ENCODE results near the gene SH2D3A. TPM values are rescaled to one million over a fixed set of nuclear protein-coding genes. Genes with fewer than 3 reads are reported as not detected.

SH2D3A gene
- total RNA-seq, 1 experiment from 2014 or later = 75.7 TPM

- H3K79me2 ChIP-seq (ENCODE audit: insufficient read depth, low read length) = no peaks in the 10 kb centered on the region
- peak overlapping the region; percentile 98 for H3K4me2 ChIP-seq (ENCODE audit: low read length)
- intact Hi-C loops (cut with micrococcal nuclease) = loop anchor here (2.0 kb wide), 1 partner anchor 35 kb away; the partner anchor contains the start of gene SH2D3A
- BruUV-seq (replicated peaks) = TSS peak; percentile 97
- peak overlapping the region; percentile 62 to 79 for H3K4me3 ChIP-seq (replicated peaks in 1 of 2; ENCODE audit: low read depth in 1 of 2, low read length in 2 of 2)
- no peaks in the 10 kb centered on the region for H3K9me3 ChIP-seq (ENCODE audit: control insufficient read depth in 1 of 2, insufficient read depth in 1 of 2, low read depth in 1 of 2, low read length in 2 of 2)
- H3K27me3 ChIP-seq (ENCODE audit: insufficient read depth, low read length) = no peaks in the 10 kb centered on the region
- H3K27ac ChIP-seq (ENCODE audit: low read depth, low read length) = peak overlapping the region; percentile 95
- H3K9ac ChIP-seq (ENCODE audit: low read length) = peak overlapping the region; percentile 89
- H4K20me1 ChIP-seq (ENCODE audit: insufficient read depth) = no peaks in the 10 kb centered on the region
- DNase-seq (ENCODE audit: low read depth, low spot score) (peak; percentile 56), ATAC-seq (peak; percentile 78)
- no peaks in the 10 kb centered on the region for H3K36me3 ChIP-seq (ENCODE audit: control insufficient read depth in 1 of 2, insufficient read depth in 2 of 2, low read length in 2 of 2)
- H2AFZ ChIP-seq (ENCODE audit: low read depth, low read length, poor library complexity, severe bottlenecking) = peak overlapping the region; percentile 54
- H3K9me2 ChIP-seq (ENCODE audit: insufficient read depth) = no peaks in the 10 kb centered on the region
- H3K4me1 ChIP-seq (ENCODE audit: control insufficient read depth in 1 of 2, insufficient read depth in 2 of 2, low read length in 2 of 2) = peaks cover 16 to 29% of the 10 kb centered on the region in 2 experiments
- POLR2A ChIA-PET = interaction anchor here (0.9 kb wide), 3 partner anchors 8 to 35 kb away, joined by 3 to 4 read pairs (median 3); partner anchors contain the start of gene SH2D3A
- CTCF ChIA-PET = interaction anchor here (1.3 kb wide), 1 partner anchor 34 kb away, joined by 3 read pairs; no protein-coding TSS in a partner anchor
- RAD21 ChIA-PET (ENCODE audit: low non-redundant PET in 1 of 2, low total read pairs in 2 of 2, uncharacterized antibody in 2 of 2, unreplicated experiment in 2 of 2) = interaction anchor here in 1 of 2 experiments (1.4 kb wide), 1 partner anchor 62 kb away, joined by 4 read pairs; no protein-coding TSS in a partner anchor
- peak; percentile 66 for TF ChIP-seq ELF1 (IDR thresholded peaks at IDR 0.05; ENCODE audit: borderline replicate concordance, low read depth)
- TF ChIP-seq EZH2 (IDR thresholded peaks at IDR 0.05) = no peak
- TF ChIP-seq ZFX (IDR thresholded peaks at IDR 0.05) = no peak
- TF ChIP-seq POLR2AphosphoS5 (IDR thresholded peaks at IDR 0.05; ENCODE audit: low read depth, low read length) = peak; percentile 81
- no peak for TF ChIP-seq SRF (IDR thresholded peaks at IDR 0.05; ENCODE audit: low read depth)
- TF ChIP-seq EGR1 (IDR thresholded peaks at IDR 0.05; ENCODE audit: low read depth) = peak; percentile 62
- no peak for TF ChIP-seq CTCF (IDR thresholded peaks at IDR 0.05 in 2 of 3, conservative IDR thresholded peaks at IDR 0.05 in 1 of 3; ENCODE audit: borderline replicate concordance in 1 of 3, insufficient read depth in 1 of 3, low read depth in 2 of 3, low read length in 2 of 3)
- no peak for TF ChIP-seq TCF7L2 (IDR thresholded peaks at IDR 0.05; ENCODE audit: borderline replicate concordance, extremely low read depth, insufficient read depth, insufficient read length)
- TF ChIP-seq SIN3A (IDR thresholded peaks at IDR 0.05; ENCODE audit: low read depth) = peak; percentile 29; the same call in 1 of the 2 replicates
- no peak for TF ChIP-seq JUND (IDR thresholded peaks at IDR 0.05)
- peak; percentile 37 for TF ChIP-seq YY1 (IDR thresholded peaks at IDR 0.05; ENCODE audit: extremely low read depth, insufficient replicate concordance, low read depth, low read length)
- TF ChIP-seq ZNF274 (IDR thresholded peaks at IDR 0.05; ENCODE audit: low read depth, low read length) = no peak
- TF ChIP-seq ZBTB33 (IDR thresholded peaks at IDR 0.05; ENCODE audit: extremely low read depth, insufficient replicate concordance, low read length) = no peak
- TF ChIP-seq POLR2A (IDR thresholded peaks at IDR 0.05; ENCODE audit: borderline replicate concordance, extremely low read depth, insufficient read depth, insufficient read length) = peak; percentile 66
- TF ChIP-seq MAX (IDR thresholded peaks at IDR 0.05) = 0 out of 2 replicates have a peak, but pooled peaks have one; percentile 48
- TF ChIP-seq SP1 (IDR thresholded peaks at IDR 0.05; ENCODE audit: low read depth) = peak; percentile 24; the same call in 1 of the 2 replicates
- TF ChIP-seq EZH2phosphoT487 (IDR thresholded peaks at IDR 0.05; ENCODE audit: borderline replicate concordance) = no peak
- TF ChIP-seq CEBPB (IDR thresholded peaks at IDR 0.05; ENCODE audit: low read depth) = no peak
- no peak for TF ChIP-seq CBX3 (IDR thresholded peaks at IDR 0.05; ENCODE audit: low read depth)
- no peak for TF ChIP-seq RAD21 (IDR thresholded peaks at IDR 0.05; ENCODE audit: low read depth)
- TF ChIP-seq ATF3 (IDR thresholded peaks at IDR 0.05) = no peak
Observed at GRCh38 chr19:6801485-6802086, 34.4 kb upstream of the SH2D3A start.

All from HCT116 (cell line).